Sigmoid colon (tissue), 7 donors: ENCODE data around the gene HACD3. TPM values are rescaled to one million over a fixed set of nuclear protein-coding genes. Genes with fewer than 3 reads are reported as not detected.

ENCODE experiments used
- polyA plus RNA-seq, 3 donors: library from polyadenylated mRNA; stranded (reverse); fragments of 200-250 nt; gene quantifications; one replicate each; pipeline ENCODE4 v1.2.3, GENCODE V29; 2013
- small RNA-seq, 3 donors: library from RNA; depleted of rRNA; stranded (forward); fragments of <200 nt; gene quantifications; one replicate each; pipeline ENCODE3, GENCODE V24; 2016
- total RNA-seq, 4 donors: library from RNA; depleted of rRNA; stranded (reverse); fragments of >200 nt; gene quantifications; one replicate each; pipeline ENCODE4 v1.1.0, GENCODE V29; 2016
- donor health status: healthy with polysubstance abuse.
- donor health status: Bipolar disorder and iron deficiency.
- donor health status: healthy.

The HACD3 gene
- total and polyA plus RNA-seq, 7 donors = 3.0 to 37.2 (median 29.6) TPM

Small RNA genes lying within 50 kb of the gene (small RNA-seq; reads per million reads assigned to genes)
- gene RF00019 (0 reads per million in 3 donors), gene RNU6-19P (0 reads per million in 3 donors)

Other genes starting within 250 kb of the HACD3 start
- gene PARP16, start 243.6 kb upstream of the HACD3 start, total RNA-seq = 10 to 100 TPM in 2 of 4 donors, 1 to 10 TPM in 2; 4.4 to 12.5 (median 10.4) TPM
- gene PARP16, start 243.6 kb upstream of the HACD3 start, polyA plus RNA-seq = 10 to 100 TPM in 1 of 3 donors, 1 to 10 TPM in 2; 5.5 to 10.2 (median 8.4) TPM
- not detected for gene RNU5A-1, start 234.4 kb upstream of the HACD3 start, total RNA-seq
- gene RNU5A-1, start 234.4 kb upstream of the HACD3 start, polyA plus RNA-seq = not detected
- not detected for gene RNU5B-1, start 225.8 kb upstream of the HACD3 start, total RNA-seq
- gene RNU5B-1, start 225.8 kb upstream of the HACD3 start, polyA plus RNA-seq = not detected
- gene IGDCC3, start 152.5 kb upstream of the HACD3 start, total RNA-seq = under 1 TPM in 3 of 4 donors, not detected in 1; under 0.01 to 0.55 (median 0.41) TPM
- gene IGDCC3, start 152.5 kb upstream of the HACD3 start, polyA plus RNA-seq = under 1 TPM in 2 of 3 donors, not detected in 1; under 0.01 to 0.12 TPM
- 1 to 10 TPM in 2 of 4 donors, under 1 TPM in 2; 0.27 to 2.8 (median 0.96) TPM for gene IGDCC4, start 107.5 kb upstream of the HACD3 start, total RNA-seq
- gene IGDCC4, start 107.5 kb upstream of the HACD3 start, polyA plus RNA-seq = 1 to 10 TPM in 1 of 3 donors, under 1 TPM in 2; 0.23 to 1.5 (median 0.60) TPM
- 10 to 100 TPM; 29.5 to 40.3 (median 36.1) TPM for gene DPP8, start 12.8 kb upstream of the HACD3 start, total RNA-seq
- gene DPP8, start 12.8 kb upstream of the HACD3 start, polyA plus RNA-seq = 10 to 100 TPM in 2 of 3 donors, 1 to 10 TPM in 1; 8.4 to 16.0 (median 14.4) TPM
- 10 to 100 TPM; 19.5 to 26.0 (median 24.7) TPM for gene INTS14, start 80.7 kb downstream of the HACD3 start, total RNA-seq
- gene INTS14, start 80.7 kb downstream of the HACD3 start, polyA plus RNA-seq = 10 to 100 TPM; 16.2 to 29.9 (median 24.0) TPM
- gene SLC24A1, start 91.5 kb downstream of the HACD3 start, total RNA-seq = 1 to 10 TPM; 3.3 to 4.2 (median 3.9) TPM
- 1 to 10 TPM; 4.8 to 6.0 (median 5.4) TPM for gene SLC24A1, start 91.5 kb downstream of the HACD3 start, polyA plus RNA-seq